K562 (cell line): ENCODE results near the gene PRR11. TPM values are rescaled to one million over a fixed set of nuclear protein-coding genes. Genes with fewer than 3 reads are reported as not detected.

Experiments used
- ATF1 ChIP-seq, 2 experiments: fragments of 450-650 bp in 1 of 2; IDR thresholded peaks; 2 replicates each; pipeline ENCODE4 v1.6.1; 2016; ENCODE audit warnings: missing compliant biosample characterization in 1 of 2, missing genetic modification characterization in 1 of 2
- CCNT2 ChIP-seq: IDR thresholded peaks from 2 replicates; pipeline ENCODE4 v1.6.1; 2011; ENCODE audit warnings: borderline replicate concordance, low read depth, mild to moderate bottlenecking, moderate library complexity, mixed read lengths, low read length; ENCODE audit not compliant: insufficient read length; ENCODE audit errors: extremely low read depth
- DDX20 ChIP-seq: fragments of 450-650 bp; IDR thresholded peaks from 2 replicates; pipeline ENCODE4 v1.6.1; 2016; ENCODE audit warnings: missing genetic modification characterization, low read depth, mild to moderate bottlenecking, missing compliant biosample characterization, moderate library complexity
- EP400 ChIP-seq: fragments of 450-650 bp; IDR thresholded peaks from 2 replicates; pipeline ENCODE4 v1.6.1; 2017; ENCODE audit warnings: antibody characterized with exemption, mild to moderate bottlenecking, moderate library complexity
- ETV1 ChIP-seq: fragments of 450-650 bp; conservative IDR thresholded peaks from 2 replicates; pipeline ENCODE4 v1.6.1; 2016; ENCODE audit warnings: missing genetic modification characterization, control low read depth, low read depth, missing compliant biosample characterization
- IFI16 ChIP-seq: fragments of 250-450 bp; sonication (Bioruptor Pico); IDR thresholded peaks from 2 replicates; pipeline ENCODE4 v2.1.2; 2022; ENCODE audit warnings: mild to moderate bottlenecking, inconsistent platforms
- KLF16 ChIP-seq: IDR thresholded peaks from 2 replicates; pipeline ENCODE4 v1.6.1; 2016; ENCODE audit warnings: antibody characterized with exemption
- MBD2 ChIP-seq: sonication (generic); IDR thresholded peaks from 2 replicates; pipeline ENCODE4 v1.6.1; 2016; ENCODE audit warnings: low read depth, borderline replicate concordance
- NEUROD1 ChIP-seq: fragments of 150-350 bp; IDR thresholded peaks from 2 replicates; pipeline ENCODE4 v1.6.1; 2014; ENCODE audit warnings: borderline replicate concordance, low read length, low read depth; ENCODE audit not compliant: partially characterized antibody
- NFE2 ChIP-seq: IDR thresholded peaks from 2 replicates; pipeline ENCODE4 v1.6.1; 2014; ENCODE audit warnings: antibody characterized with exemption, low read depth
- NONO ChIP-seq, 2 experiments: fragments of 200-400 bp in 1 of 2; fragments of 450-650 bp in 1 of 2; formaldehyde crosslinking in 1 of 2; IDR thresholded peaks; 2 replicates each; pipeline ENCODE4 v1.6.1; 2017; ENCODE audit warnings: low read depth in 2 of 2, mild to moderate bottlenecking in 2 of 2, moderate library complexity in 2 of 2, low read length in 1 of 2
- PCBP2 ChIP-seq: fragments of 200-400 bp; formaldehyde crosslinking; IDR thresholded peaks from 2 replicates; pipeline ENCODE4 v1.6.1; 2018; ENCODE audit warnings: low read length, low read depth, mild to moderate bottlenecking, moderate library complexity; ENCODE audit not compliant: poor library complexity, severe bottlenecking
- REST ChIP-seq, 2 experiments: fragments of 450-650 bp; formaldehyde crosslinking in 1 of 2; IDR thresholded peaks; 2 replicates each; pipeline versions ENCODE4 v1.4.0 to v1.6.1; 2014 to 2020; ENCODE audit warnings: mild to moderate bottlenecking in 2 of 2, borderline replicate concordance in 1 of 2, low read depth in 1 of 2
- SP1 ChIP-seq: sonication (generic); formaldehyde crosslinking; IDR thresholded peaks from 2 replicates; pipeline ENCODE4 v1.8.1; 2022; ENCODE audit warnings: mild to moderate bottlenecking, missing genetic modification reagents
- TGIF2 ChIP-seq: sonication (generic); formaldehyde crosslinking; IDR thresholded peaks from 2 replicates; pipeline ENCODE4 v1.8.1; 2022; ENCODE audit warnings: mild to moderate bottlenecking, missing genetic modification reagents, moderate library complexity
- ZFP91 ChIP-seq: sonication (generic); formaldehyde crosslinking; IDR thresholded peaks from 2 replicates; pipeline ENCODE4 v1.8.0; 2022; ENCODE audit warnings: mild to moderate bottlenecking, missing genetic modification reagents
- ZNF347 ChIP-seq: fragments of 450-650 bp; formaldehyde crosslinking; IDR thresholded peaks from 2 replicates; pipeline ENCODE4 v1.4.0; 2020; ENCODE audit warnings: low read depth, mild to moderate bottlenecking, moderate library complexity
- polyA plus RNA-seq, 8 experiments: library from polyadenylated mRNA; depleted of rRNA in 4 of 8; stranded (reverse) in 5 of 8; unstranded in 3 of 8; fragments of >200 nt; fragmentation: Nextera tagmentation in 2 of 8; fragmentation: Illumina TruSeq in 1 of 8; extraction: Ambion mirVana in 2 of 8; extraction: Trizol in 1 of 8; gene quantifications; 2 replicates each; pipeline versions ENCODE4 v1.2.1 to v1.2.3, GENCODE V29; 2011 to 2014; ENCODE audit warnings: inconsistent platforms in 1 of 8, missing spikeins in 1 of 8
- total RNA-seq, 7 experiments: library from RNA; depleted of rRNA in 6 of 7; stranded (reverse); fragments of >200 nt in 6 of 7; fragmentation: Illumina TruSeq in 2 of 7; extraction: Trizol in 2 of 7; gene quantifications; 2 replicates each; pipeline versions ENCODE4 v1.2.1 to v1.2.3, GENCODE V29; 2011 to 2021; ENCODE audit warnings: low replicate concordance in 1 of 7

Gene PRR11
- total and polyA plus RNA-seq, 9 of the 15 experiments (the other 6 are each of a cell fraction or from before 2014, with no cell fraction given), result 13.3 to 75.2 (median 46.4) TPM

GRCh38 chr17:59220328-59221158, 65.0 kb downstream of the PRR11 start, which contains the start of gene GDPD1 (continued):
- TF ChIP-seq REST (IDR thresholded peaks at IDR 0.05; ENCODE audit: borderline replicate concordance), result peak; percentile 75; the same call in 1 of the 2 replicates
- TF ChIP-seq REST (CRISPR knock-in tag; IDR thresholded peaks at IDR 0.05; ENCODE audit: low read depth), result no peak
- no peak for TF ChIP-seq ZNF347
- TF ChIP-seq IFI16, result no peak
- TF ChIP-seq EP400, result peak; percentile 53
- TF ChIP-seq ETV1 (tag), result peak; percentile 49; the same call in 1 of the 2 replicates
- no peak for TF ChIP-seq ATF1 (CRISPR knock-in tag; IDR thresholded peaks at IDR 0.05)
- peak; percentile 83 for TF ChIP-seq ATF1 (tag; IDR thresholded peaks at IDR 0.05)
- no peak for TF ChIP-seq KLF16
- no peak for TF ChIP-seq DDX20 (tag)
- peak; percentile 79 for TF ChIP-seq SP1 (CRISPR knock-in tag)
- no peak for TF ChIP-seq NEUROD1
- TF ChIP-seq TGIF2 (CRISPR knock-in tag), result 0 out of 2 replicates have a peak, but pooled peaks have one; percentile 23
- peak in 1 of 2 experiments; percentile 11; a peak in 1 of 4 replicates for TF ChIP-seq NONO (IDR thresholded peaks at IDR 0.05; ENCODE audit: low read depth in 2 of 2, low read length in 1 of 2)
- no peak for TF ChIP-seq PCBP2
- TF ChIP-seq NFE2, result no peak
- peak; percentile 45 for TF ChIP-seq CCNT2
- peak; percentile 52; the same call in 1 of the 2 replicates for TF ChIP-seq ZFP91 (CRISPR knock-in tag)
- no peak for TF ChIP-seq MBD2
